Neuronal stem cell (in vitro differentiated cells): Measurements from ENCODE around the gene CSF2RB.
"Not testable (repeated sequence)": the region's sequence is repeated elsewhere in the genome, so short reads cannot be mapped to it uniquely, and the experiment has no call there.

ENCODE experiments used
- DNase-seq: peaks from one replicate; pipeline ENCODE4 v3.0.0-alpha.2; 2013; ENCODE audit warnings: low spot score
- H2AFZ ChIP-seq: one replicate; pipeline ENCODE4 v1.6.1; 2013; ENCODE audit warnings: mild to moderate bottlenecking, low read length, inconsistent platforms
- H2AK5ac ChIP-seq: 2 replicates; pipeline ENCODE4 v1.6.1; 2013; ENCODE audit warnings: low read depth, mild to moderate bottlenecking, inconsistent platforms, low read length, moderate library complexity, mixed read lengths
- H2BK120ac ChIP-seq: 2 replicates; pipeline ENCODE4 v1.6.1; 2013; ENCODE audit warnings: low read depth, mild to moderate bottlenecking, inconsistent platforms, low read length, moderate library complexity, mixed read lengths
- H2BK12ac ChIP-seq: one replicate; pipeline ENCODE4 v1.6.1; 2013; ENCODE audit warnings: low read length, inconsistent platforms
- H2BK15ac ChIP-seq: 2 replicates; pipeline ENCODE4 v1.6.1; 2013; ENCODE audit warnings: mild to moderate bottlenecking, low read length, inconsistent platforms, mixed read lengths
- H2BK5ac ChIP-seq: one replicate; pipeline ENCODE4 v1.6.1; 2013; ENCODE audit warnings: inconsistent platforms, mild to moderate bottlenecking, low read length, moderate library complexity
- H3K14ac ChIP-seq: one replicate; pipeline ENCODE4 v1.6.1; 2013; ENCODE audit warnings: low read length, inconsistent platforms
- H3K18ac ChIP-seq: 2 replicates; pipeline ENCODE4 v1.6.1; 2013; ENCODE audit warnings: low read length, inconsistent platforms
- H3K23ac ChIP-seq: 2 replicates; pipeline ENCODE4 v1.6.1; 2013; ENCODE audit warnings: low read depth, mild to moderate bottlenecking, mixed read lengths, low read length, inconsistent platforms; ENCODE audit not compliant: poor library complexity
- H3K27ac ChIP-seq: replicated peaks from 3 replicates; pipeline ENCODE4 v1.5.1; 2013; ENCODE audit warnings: low read length, inconsistent platforms
- H3K27me3 ChIP-seq, 3 experiments: 2 replicates each; pipeline ENCODE4 v1.6.1; 2013; ENCODE audit warnings: low read length in 3 of 3, mild to moderate bottlenecking in 2 of 3, inconsistent platforms in 1 of 3, low read depth in 1 of 3, mixed read lengths in 1 of 3, moderate library complexity in 1 of 3; ENCODE audit not compliant: control insufficient read depth in 3 of 3, insufficient read depth in 3 of 3
- H3K36me3 ChIP-seq, 2 donors: replicated peaks in 1 of 2; 2 replicates each; pipeline ENCODE4 v1.6.1; 2013; ENCODE audit warnings: low read length in 2 of 2; ENCODE audit not compliant: control insufficient read depth in 2 of 2, insufficient read depth in 2 of 2
- H3K4ac ChIP-seq: 2 replicates; pipeline ENCODE4 v1.6.1; 2013; ENCODE audit warnings: inconsistent platforms, mild to moderate bottlenecking, low read length, moderate library complexity
- H3K4me1 ChIP-seq, 2 donors: 1 replicate in 1 of 2; 2 replicates in 1 of 2; pipeline ENCODE4 v1.6.1; 2013; ENCODE audit warnings: low read length in 2 of 2, low read depth in 1 of 2; ENCODE audit not compliant: control insufficient read depth in 2 of 2, insufficient read depth in 1 of 2
- H3K4me2 ChIP-seq: one replicate; pipeline ENCODE4 v1.6.1; 2013; ENCODE audit warnings: mild to moderate bottlenecking, low read length, inconsistent platforms; ENCODE audit not compliant: insufficient read depth, poor library complexity, severe bottlenecking
- H3K4me3 ChIP-seq, 2 donors: 2 replicates each; pipeline ENCODE4 v1.5.1; 2013; ENCODE audit warnings: low read length in 2 of 2, mild to moderate bottlenecking in 2 of 2, inconsistent platforms in 1 of 2, moderate library complexity in 1 of 2
- H3K79me1 ChIP-seq: one replicate; pipeline ENCODE4 v1.6.1; 2013; ENCODE audit warnings: low read depth, mild to moderate bottlenecking, inconsistent platforms, low read length, moderate library complexity
- H3K9ac ChIP-seq: one replicate; pipeline ENCODE4 v1.6.1; 2013; ENCODE audit warnings: mild to moderate bottlenecking, low read depth, low read length, inconsistent platforms; ENCODE audit not compliant: poor library complexity
- H3K9me3 ChIP-seq, 2 donors: replicated peaks in 1 of 2; 2 replicates each; pipeline versions ENCODE3 to v1.6.1; 2013; ENCODE audit warnings: low read length in 2 of 2, mild to moderate bottlenecking in 2 of 2, inconsistent platforms in 1 of 2, low read depth in 1 of 2, mixed read lengths in 1 of 2, moderate library complexity in 1 of 2; ENCODE audit not compliant: control insufficient read depth in 2 of 2, insufficient read depth in 1 of 2
- H4K8ac ChIP-seq: one replicate; pipeline ENCODE4 v1.6.1; 2013; ENCODE audit warnings: low read depth, mild to moderate bottlenecking, inconsistent platforms, low read length, moderate library complexity
- H4K91ac ChIP-seq: one replicate; pipeline ENCODE4 v1.6.1; 2013; ENCODE audit warnings: low read length, low read depth, mild to moderate bottlenecking, inconsistent platforms; ENCODE audit not compliant: poor library complexity
- WGBS, 2 donors: extraction: QIAGEN DNeasy Blood & Tissue Kit; methylation state at CpG; one replicate each; pipeline ENCODE4 v1.1.7; 2013; ENCODE audit warnings: missing lambda C conversion rate in 2 of 2, mixed read lengths in 1 of 2; ENCODE audit not compliant: insufficient read length in 2 of 2, insufficient replicate concordance in 1 of 2; ENCODE audit errors: extremely low coverage in 2 of 2; 5-methylcytosine and 5-hydroxymethylcytosine counted together

Gene CSF2RB

DNA sequence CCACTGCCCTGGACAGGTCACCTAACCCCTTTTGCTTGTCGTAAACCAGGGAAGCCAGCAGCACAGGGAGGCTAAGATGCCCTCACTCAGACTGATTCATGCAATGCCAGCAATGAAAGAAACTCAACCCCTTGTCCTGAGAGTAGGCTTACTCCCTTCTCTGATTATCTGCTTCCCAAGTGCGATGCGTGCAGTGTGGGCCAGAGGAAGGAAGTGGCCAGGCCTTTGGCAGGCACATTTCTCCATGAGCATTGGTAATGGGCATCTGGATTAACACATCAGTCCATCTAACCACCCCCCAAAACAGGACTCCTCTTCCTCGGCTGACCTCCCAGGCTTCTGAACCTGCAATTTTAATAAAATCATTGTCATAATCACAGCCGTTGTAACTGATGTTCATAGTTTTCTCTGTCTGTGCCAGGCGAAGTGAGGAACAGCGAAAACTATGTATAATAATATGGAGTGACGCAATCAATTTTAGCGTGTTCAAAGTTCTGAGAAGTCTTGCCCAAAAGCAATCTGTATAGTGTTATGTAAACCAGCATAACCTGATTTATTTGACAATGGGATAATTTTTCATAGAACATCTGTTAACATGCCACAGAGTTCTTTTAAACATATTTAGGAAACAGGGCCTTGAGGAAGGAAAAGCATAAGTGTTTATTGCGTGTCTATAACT, 71.9 kb downstream of the CSF2RB start:
- Histone ChIP-seq H3K4me2 (no peak overlapping the region), H3K18ac (no peak overlapping the region), H2BK12ac (no peak overlapping the region), H3K27ac (no peak overlapping the region), H3K79me1 (no peaks in the 10 kb centered on the region), H3K14ac (no peak overlapping the region), H2AFZ (no peak overlapping the region), H3K9me3 (peaks cover 7 to 10% of the 10 kb centered on the region in 2 donors), H3K4me1 (peaks cover 0 to 2% of the 10 kb centered on the region in 2 donors), H3K4me3 (no peak overlapping the region), H2AK5ac (no peak overlapping the region), H2BK15ac (no peak overlapping the region), H3K27me3 (peaks cover 0 to 7% (median 1%) of the 10 kb centered on the region in 3 experiments), H3K36me3 (no peaks in the 10 kb centered on the region), H4K8ac (no peak overlapping the region), H2BK120ac (no peak overlapping the region), H3K4ac (no peak overlapping the region), H4K91ac (no peak overlapping the region), H3K9ac (no peak overlapping the region), H2BK5ac (no peak overlapping the region), H3K23ac (no peak overlapping the region)
- no CpG with 5 or more reads among the region's 10 CpGs for WGBS, 2 donors
- DNase-seq: no peak

DNA sequence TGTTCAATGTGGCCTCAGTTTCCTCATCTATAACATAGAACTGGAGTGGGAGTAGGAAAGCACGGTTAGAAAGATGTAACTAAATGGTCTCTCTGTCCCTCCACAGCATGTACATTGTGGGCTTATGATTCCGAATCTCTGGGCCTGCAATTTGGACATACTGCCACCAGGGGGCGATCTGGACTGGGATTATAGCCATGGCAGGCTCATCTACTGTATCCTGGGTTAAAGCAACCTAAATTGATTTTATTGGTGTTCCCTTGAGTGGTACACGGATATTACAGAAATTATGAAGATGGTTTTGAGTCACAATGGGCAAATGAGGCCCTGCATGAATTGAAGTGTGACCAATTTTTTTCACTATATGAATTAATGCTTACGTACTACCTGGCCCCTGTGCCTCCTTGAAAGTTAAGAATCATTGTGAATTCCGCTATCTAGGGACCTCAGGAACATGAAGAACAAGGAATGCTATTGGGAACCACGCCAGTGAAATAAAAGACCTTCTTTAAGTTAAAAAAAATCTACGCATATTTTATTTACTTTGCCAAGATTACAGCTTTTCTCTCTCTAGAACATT, 72.9 kb downstream of the CSF2RB start:
- Histone ChIP-seq H3K9me3 (peaks cover 7 to 10% of the 10 kb centered on the region in 2 donors), H2BK15ac (no peak overlapping the region), H3K14ac (no peak overlapping the region), H2AK5ac (no peak overlapping the region), H3K79me1 (no peaks in the 10 kb centered on the region), H3K27me3 (peaks cover 0 to 9% (median 1%) of the 10 kb centered on the region in 3 experiments), H2BK120ac (no peak overlapping the region), H3K18ac (no peak overlapping the region), H3K4ac (no peak overlapping the region), H3K4me2 (no peak overlapping the region), H4K8ac (no peak overlapping the region), H4K91ac (no peak overlapping the region), H3K4me3 (no peak overlapping the region), H3K4me1 (no peaks in the 10 kb centered on the region), H2AFZ (no peak overlapping the region), H3K27ac (no peak overlapping the region), H3K36me3 (no peaks in the 10 kb centered on the region), H2BK12ac (no peak overlapping the region), H2BK5ac (no peak overlapping the region), H3K23ac (no peak overlapping the region), H3K9ac (no peak overlapping the region)
- WGBS, 2 donors: no CpG with 5 or more reads among the region's 8 CpGs
- no peak for DNase-seq

GRCh38 chr22:36988075-36988832, 74.8 kb downstream of the CSF2RB start:
- Histone ChIP-seq H3K14ac (no peak overlapping the region), H3K79me1 (no peaks in the 10 kb centered on the region), H3K27me3 (peaks cover 0 to 7% (median 1%) of the 10 kb centered on the region in 3 experiments), H2BK15ac (no peak overlapping the region), H3K27ac (no peak overlapping the region), H3K9me3 (peaks cover 7 to 10% of the 10 kb centered on the region in 2 donors), H2BK12ac (no peak overlapping the region), H3K4me1 (no peaks in the 10 kb centered on the region), H3K4me2 (no peak overlapping the region), H3K9ac (no peak overlapping the region), H3K18ac (no peak overlapping the region), H3K36me3 (no peaks in the 10 kb centered on the region), H2BK120ac (no peak overlapping the region), H3K4ac (no peak overlapping the region), H3K4me3 (no peak overlapping the region), H2AK5ac (no peak overlapping the region), H4K8ac (no peak overlapping the region), H2BK5ac (no peak overlapping the region), H4K91ac (no peak overlapping the region), H3K23ac (no peak overlapping the region), H2AFZ (no peak overlapping the region)
- WGBS, 2 donors: no CpG with 5 or more reads among the region's 12 CpGs
- no peak for DNase-seq

- not testable (repeated sequence) for H3K18ac ChIP-seq, H3K4me1 ChIP-seq, H3K9ac ChIP-seq, H3K23ac ChIP-seq, H2BK120ac ChIP-seq, H3K4me3 ChIP-seq, H2BK12ac ChIP-seq, H2AFZ ChIP-seq, DNase-seq, H2AK5ac ChIP-seq, H3K36me3 ChIP-seq, H3K79me1 ChIP-seq, H2BK15ac ChIP-seq, H3K4me2 ChIP-seq, H4K91ac ChIP-seq, H4K8ac ChIP-seq, H3K4ac ChIP-seq, H3K27ac ChIP-seq, H3K14ac ChIP-seq, H2BK5ac ChIP-seq, H3K9me3 ChIP-seq, H3K27me3 ChIP-seq
- no CpG with 5 or more reads among the region's 4 CpGs for WGBS, 2 donors
These were observed 75.6 kb downstream of the CSF2RB start for GRCh38 chr22:36989012-36989411.
